Neural cell (in vitro differentiated cells): ENCODE results near the gene SUMF1. TPM values are rescaled to one million over a fixed set of nuclear protein-coding genes. Genes with fewer than 3 reads are reported as not detected.

Source experiments
- H2AFZ ChIP-seq: fragments of 200-600, 300-800 bp; sonication (generic), shearing (Covaris generic); 2 replicates; pipeline ENCODE4 v1.6.0; 2014; ENCODE audit warnings: low read depth, mild to moderate bottlenecking, antibody characterized with exemption, low read length, moderate library complexity
- H3F3A ChIP-seq: fragments of 200-600 bp; shearing (Covaris generic); 2 replicates; pipeline ENCODE4 v1.6.1; 2016; ENCODE audit warnings: mild to moderate bottlenecking, moderate library complexity, mixed read lengths, antibody characterized with exemption, low read length; ENCODE audit not compliant: insufficient read depth, poor library complexity, severe bottlenecking
- H3K27ac ChIP-seq: fragments of 200-600, 300-800 bp; sonication (generic), shearing (Covaris generic); 2 replicates; pipeline ENCODE4 v1.5.1; 2014; ENCODE audit warnings: mild to moderate bottlenecking, low read length, moderate library complexity
- H3K27me3 ChIP-seq: fragments of 300-800, 200-600 bp; sonication (generic), shearing (Covaris generic); 2 replicates; pipeline ENCODE4 v1.6.0; 2014; ENCODE audit warnings: mild to moderate bottlenecking, low read depth, low read length, moderate library complexity; ENCODE audit not compliant: insufficient read depth
- H3K36me3 ChIP-seq: fragments of 300-800, 200-600 bp; sonication (generic), shearing (Covaris generic); 2 replicates; pipeline ENCODE4 v1.5.1; 2014; ENCODE audit warnings: mild to moderate bottlenecking, antibody characterized with exemption, low read length, moderate library complexity; ENCODE audit not compliant: insufficient read depth
- H3K4me2 ChIP-seq: fragments of 300-800, 200-600 bp; sonication (generic), shearing (Covaris generic); 2 replicates; pipeline ENCODE4 v1.6.0; 2014; ENCODE audit warnings: mild to moderate bottlenecking, low read length
- H3K4me3 ChIP-seq: fragments of 300-800, 200-600 bp; sonication (generic), shearing (Covaris generic); 2 replicates; pipeline ENCODE4 v1.5.1; 2014; ENCODE audit warnings: mild to moderate bottlenecking, low read length, moderate library complexity
- H3K79me2 ChIP-seq: fragments of 200-600 bp; shearing (Covaris generic); replicated peaks from 2 replicates; pipeline ENCODE4 v1.6.0; 2014; ENCODE audit warnings: mild to moderate bottlenecking, low read length, moderate library complexity; ENCODE audit not compliant: insufficient read depth
- H3K9ac ChIP-seq: fragments of 300-800, 200-600 bp; sonication (generic), shearing (Covaris generic); 2 replicates; pipeline ENCODE4 v1.6.1; 2016; ENCODE audit warnings: mild to moderate bottlenecking, low read length, mixed read lengths
- H3K9me2 ChIP-seq: fragments of 200-600 bp; shearing (Covaris generic); 2 replicates; pipeline ENCODE4 v1.6.1; 2016; ENCODE audit warnings: mild to moderate bottlenecking, low read length, mixed read lengths; ENCODE audit not compliant: insufficient read depth
- H3K9me3 ChIP-seq: fragments of 200-600, 300-800 bp; sonication (generic), shearing (Covaris generic); 2 replicates; pipeline ENCODE4 v1.6.1; 2016; ENCODE audit warnings: mild to moderate bottlenecking, mixed run types, low read length, moderate library complexity, mixed read lengths
- H4K20me1 ChIP-seq: fragments of 200-600 bp; shearing (Covaris generic); 2 replicates; pipeline ENCODE4 v1.6.1; 2016; ENCODE audit warnings: mild to moderate bottlenecking, mixed run types; ENCODE audit not compliant: insufficient read depth
- CTCF ChIP-seq: fragments of 450-650 bp; IDR thresholded peaks from 2 replicates; pipeline ENCODE4 v1.5.1; 2014; ENCODE audit warnings: antibody characterized with exemption, mild to moderate bottlenecking, moderate library complexity; ENCODE audit not compliant: poor library complexity, severe bottlenecking
- EP300 ChIP-seq: fragments of 450-650 bp; conservative IDR thresholded peaks from 2 replicates; pipeline ENCODE4 v1.6.1; 2014; ENCODE audit warnings: antibody characterized with exemption, mild to moderate bottlenecking, moderate library complexity; ENCODE audit not compliant: poor library complexity, severe bottlenecking
- EZH2 ChIP-seq: fragments of 200-600, 300-800 bp; shearing (Covaris generic), sonication (generic); IDR thresholded peaks from 2 replicates; pipeline ENCODE4 v1.6.1; 2014; ENCODE audit warnings: antibody characterized with exemption, low read length, borderline replicate concordance, mild to moderate bottlenecking; ENCODE audit not compliant: insufficient read depth, poor library complexity, severe bottlenecking
- MXI1 ChIP-seq: fragments of 450-650 bp; conservative IDR thresholded peaks from 2 replicates; pipeline ENCODE4 v1.6.1; 2014; ENCODE audit warnings: antibody characterized with exemption, mild to moderate bottlenecking; ENCODE audit not compliant: poor library complexity, severe bottlenecking
- POLR2AphosphoS5 ChIP-seq: IDR thresholded peaks from 2 replicates; pipeline ENCODE4 v1.6.1; 2012
- RAD21 ChIP-seq: fragments of 450-650 bp; conservative IDR thresholded peaks from 2 replicates; pipeline ENCODE4 v1.6.1; 2014; ENCODE audit warnings: antibody characterized with exemption, mild to moderate bottlenecking, moderate library complexity
- REST ChIP-seq: IDR thresholded peaks from 2 replicates; pipeline ENCODE4 v1.6.1; 2012; ENCODE audit warnings: borderline replicate concordance
- SMC3 ChIP-seq: fragments of 450-650 bp; conservative IDR thresholded peaks from 2 replicates; pipeline ENCODE4 v1.6.1; 2014; ENCODE audit warnings: antibody characterized with exemption, mild to moderate bottlenecking, moderate library complexity; ENCODE audit not compliant: poor library complexity
- TAF1 ChIP-seq: IDR thresholded peaks from 2 replicates; pipeline ENCODE4 v1.6.1; 2012; ENCODE audit warnings: low read depth
- polyA plus RNA-seq: library from polyadenylated mRNA; depleted of rRNA; stranded (reverse); fragments of >200 nt; gene quantifications from 2 replicates; pipeline ENCODE4 v1.2.3, GENCODE V29; 2014

Gene SUMF1
- polyA plus RNA-seq, 1 donor from 2014 or later: 3.6 TPM

- TF ChIP-seq SMC3 (no peak), EZH2 (no peak), REST (no peak), CTCF (no peak), EP300 (no peak), TAF1 (no peak), MXI1 (no peak), POLR2AphosphoS5 (no peak), RAD21 (no peak)
- H2AFZ ChIP-seq: no peak overlapping the region
- no peaks in the 10 kb centered on the region for H4K20me1 ChIP-seq
- no peak overlapping the region for H3K4me3 ChIP-seq
- no peaks in the 10 kb centered on the region for H3K9me2 ChIP-seq
- no peak overlapping the region for H3K27ac ChIP-seq
- H3K9ac ChIP-seq: no peak overlapping the region
- no peaks in the 10 kb centered on the region for H3K9me3 ChIP-seq
- H3K27me3 ChIP-seq: no peaks in the 10 kb centered on the region
- H3K79me2 ChIP-seq: no peaks in the 10 kb centered on the region
- no peaks in the 10 kb centered on the region for H3F3A ChIP-seq
- H3K4me2 ChIP-seq: no peak overlapping the region
- H3K36me3 ChIP-seq: no peaks in the 10 kb centered on the region
Observed at GRCh38 chr3:4471907-4472306, 4.8 kb upstream of the SUMF1 start.

- peak overlapping the region; percentile 40 for H3K4me2 ChIP-seq
- peak overlapping the region; percentile 78 for H3K4me3 ChIP-seq
- peak overlapping the region; percentile 77 for H3K9ac ChIP-seq
- no peaks in the 10 kb centered on the region for H4K20me1 ChIP-seq
- TF ChIP-seq MXI1: no peak
- TF ChIP-seq EP300: no peak
- TF ChIP-seq RAD21: no peak
- TF ChIP-seq SMC3: no peak
- no peak for TF ChIP-seq CTCF
- no peak for TF ChIP-seq POLR2AphosphoS5
- no peak for TF ChIP-seq REST
- no peak for TF ChIP-seq TAF1
- TF ChIP-seq EZH2: no peak
- H3K27me3 ChIP-seq: no peaks in the 10 kb centered on the region
- peak overlapping the region; percentile 98 for H2AFZ ChIP-seq
- H3K9me2 ChIP-seq: no peaks in the 10 kb centered on the region
- no peaks in the 10 kb centered on the region for H3K9me3 ChIP-seq
- H3K36me3 ChIP-seq: no peaks in the 10 kb centered on the region
- no peak overlapping the region for H3K27ac ChIP-seq
- H3F3A ChIP-seq: no peaks in the 10 kb centered on the region
- H3K79me2 ChIP-seq: peaks cover 3% of the 10 kb centered on the region
Observed at GRCh38 chr3:4467522-4467867, 426 bp upstream of the SUMF1 start.
